MCF 10A (cell line): ENCODE measurements around the gene ZNF512. TPM values are rescaled to one million over a fixed set of nuclear protein-coding genes. Genes with fewer than 3 reads are reported as not detected.

Experiments used
- BruUV-seq: library from RNA; stranded (reverse); fragments of 400-500 nt; replicated peaks from 2 replicates; lab custom pipeline; 2021; lab: Mats Ljungman, UMichigan
- CTCF ChIA-PET: fragments of 300-600 bp; sonication (Branson Sonifier 250); formaldehyde crosslinking; extraction: SDS; loops from one replicate; lab custom pipeline; 2021; ENCODE audit warnings: antibody characterized with exemption, inconsistent platforms; lab: Yijun Ruan, JAX
- POLR2A ChIA-PET: fragments of 300-600, 350-650 bp; sonication (Branson Sonifier 250); formaldehyde crosslinking; extraction: SDS; loops from one replicate; lab custom pipeline; 2020; ENCODE audit warnings: antibody characterized with exemption, inconsistent platforms; lab: Yijun Ruan, JAX
- DNase-seq: peaks from one replicate; pipeline ENCODE4 v3.0.0-alpha.2; 2018; ENCODE audit not compliant: unreplicated experiment
- H3K27ac Mint-ChIP-seq: one replicate; pipeline ENCODE4 v1.8.0; 2022; ENCODE audit warnings: mild to moderate bottlenecking, low read depth, mixed read lengths; ENCODE audit not compliant: unreplicated experiment
- H3K27me3 Mint-ChIP-seq: one replicate; pipeline ENCODE4 v1.8.0; 2022; ENCODE audit warnings: mixed read lengths; ENCODE audit not compliant: insufficient read depth, unreplicated experiment
- H3K36me3 Mint-ChIP-seq: one replicate; pipeline ENCODE4 v1.8.0; 2022; ENCODE audit warnings: mild to moderate bottlenecking, moderate library complexity, mixed read lengths; ENCODE audit not compliant: insufficient read depth, unreplicated experiment
- H3K4me1 Mint-ChIP-seq: one replicate; pipeline ENCODE4 v1.8.0; 2022; ENCODE audit warnings: mixed read lengths; ENCODE audit not compliant: insufficient read depth, unreplicated experiment
- H3K4me3 Mint-ChIP-seq: one replicate; pipeline ENCODE4 v1.8.0; 2022; ENCODE audit warnings: mild to moderate bottlenecking, moderate library complexity, mixed read lengths; ENCODE audit not compliant: unreplicated experiment
- H3K9me3 Mint-ChIP-seq: one replicate; pipeline ENCODE4 v1.8.0; 2022; ENCODE audit warnings: mixed read lengths; ENCODE audit not compliant: unreplicated experiment
- intact Hi-C: fragments of 100-400 bp; cut with micrococcal nuclease; formaldehyde crosslinking; loops from 2 replicates; pipeline ENCODE4 v1.14.1; 2022
- total RNA-seq: library from RNA; stranded (reverse); gene quantifications from 2 replicates; pipeline ENCODE4 v1.2.3, GENCODE V29; 2022
- TF ChIP-seq, protein P1 (sequence below): fragments of 200-600 bp; IDR thresholded peaks from one replicate; pipeline ENCODE4 v1.8.0; 2022; ENCODE audit warnings: antibody characterized with exemption, mild to moderate bottlenecking; ENCODE audit not compliant: unreplicated experiment

Gene ZNF512
- total RNA-seq, 1 experiment from 2014 or later: 19.9 TPM

- BruUV-seq: no TSS peak
- CTCF ChIA-PET: no interaction called here
- H3K9me3 Mint-ChIP-seq: no peaks in the 10 kb centered on the region
- POLR2A ChIA-PET: interaction anchor here (0.8 to 1.1 kb wide), 2 partner anchors 11 to 23 kb away, joined by 3 read pairs; partner anchors contain the start of genes CCDC121, GPN1, SLC4A1AP and SUPT7L
- intact Hi-C loops: no loop called here
- no peak overlapping the region for H3K27ac Mint-ChIP-seq
- DNase-seq: no peak
- TF ChIP-seq, protein P1, sequence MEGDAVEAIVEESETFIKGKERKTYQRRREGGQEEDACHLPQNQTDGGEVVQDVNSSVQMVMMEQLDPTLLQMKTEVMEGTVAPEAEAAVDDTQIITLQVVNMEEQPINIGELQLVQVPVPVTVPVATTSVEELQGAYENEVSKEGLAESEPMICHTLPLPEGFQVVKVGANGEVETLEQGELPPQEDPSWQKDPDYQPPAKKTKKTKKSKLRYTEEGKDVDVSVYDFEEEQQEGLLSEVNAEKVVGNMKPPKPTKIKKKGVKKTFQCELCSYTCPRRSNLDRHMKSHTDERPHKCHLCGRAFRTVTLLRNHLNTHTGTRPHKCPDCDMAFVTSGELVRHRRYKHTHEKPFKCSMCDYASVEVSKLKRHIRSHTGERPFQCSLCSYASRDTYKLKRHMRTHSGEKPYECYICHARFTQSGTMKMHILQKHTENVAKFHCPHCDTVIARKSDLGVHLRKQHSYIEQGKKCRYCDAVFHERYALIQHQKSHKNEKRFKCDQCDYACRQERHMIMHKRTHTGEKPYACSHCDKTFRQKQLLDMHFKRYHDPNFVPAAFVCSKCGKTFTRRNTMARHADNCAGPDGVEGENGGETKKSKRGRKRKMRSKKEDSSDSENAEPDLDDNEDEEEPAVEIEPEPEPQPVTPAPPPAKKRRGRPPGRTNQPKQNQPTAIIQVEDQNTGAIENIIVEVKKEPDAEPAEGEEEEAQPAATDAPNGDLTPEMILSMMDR: no peak
- H3K4me3 Mint-ChIP-seq: no peak overlapping the region
- H3K36me3 Mint-ChIP-seq: peaks cover 84% of the 10 kb centered on the region
- no peaks in the 10 kb centered on the region for H3K27me3 Mint-ChIP-seq
- H3K4me1 Mint-ChIP-seq: peaks cover 25% of the 10 kb centered on the region
Observed at GRCh38 chr2:27652341-27652740, 69.5 kb downstream of the ZNF512 start.

- H3K4me3 Mint-ChIP-seq: no peak overlapping the region
- H3K27me3 Mint-ChIP-seq: no peaks in the 10 kb centered on the region
- peaks cover 84% of the 10 kb centered on the region for H3K36me3 Mint-ChIP-seq
- ChIA-PET CTCF (no interaction called here), POLR2A (interaction anchor here (0.8 to 1.1 kb wide), 2 partner anchors 11 to 23 kb away, joined by 3 read pairs; partner anchors contain the start of genes CCDC121, GPN1, SLC4A1AP and SUPT7L)
- H3K9me3 Mint-ChIP-seq: no peaks in the 10 kb centered on the region
- peaks cover 25% of the 10 kb centered on the region for H3K4me1 Mint-ChIP-seq
- TF ChIP-seq, protein P1: no peak
- no TSS peak for BruUV-seq
- no peak for DNase-seq
- no peak overlapping the region for H3K27ac Mint-ChIP-seq
- intact Hi-C loops: no loop called here
Observed at GRCh38 chr2:27652790-27653189, 69.9 kb downstream of the ZNF512 start.

DNA sequence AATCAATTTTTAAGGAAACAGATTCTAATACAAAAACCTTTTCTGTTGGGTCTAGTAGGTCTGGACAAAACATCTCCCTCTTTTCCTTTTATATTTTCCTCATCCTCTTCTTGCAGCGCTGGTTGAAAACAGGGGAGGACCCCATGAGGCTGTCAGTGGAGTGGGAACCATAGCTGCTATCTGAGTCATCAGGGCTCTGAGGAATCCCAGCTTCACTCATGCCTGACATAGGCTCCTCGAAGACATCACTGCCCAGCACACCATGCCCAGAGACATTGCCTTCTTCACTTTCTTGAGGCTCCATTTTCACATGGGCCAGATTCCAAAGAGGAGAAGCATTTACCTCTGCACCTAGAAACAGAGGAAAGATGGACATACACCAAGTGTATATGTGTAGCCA, 70.6 kb downstream of the ZNF512 start:
- no peaks in the 10 kb centered on the region for H3K27me3 Mint-ChIP-seq
- BruUV-seq: no TSS peak
- H3K9me3 Mint-ChIP-seq: no peaks in the 10 kb centered on the region
- TF ChIP-seq, protein P1: no peak
- ChIA-PET POLR2A (interaction anchor here (1.1 kb wide), 1 partner anchor 10 kb away, joined by 3 read pairs; the partner anchor contains the start of genes SLC4A1AP and SUPT7L), CTCF (no interaction called here)
- no peak overlapping the region for H3K27ac Mint-ChIP-seq
- intact Hi-C loops: no loop called here
- DNase-seq: no peak
- H3K4me1 Mint-ChIP-seq: peaks cover 25% of the 10 kb centered on the region
- no peak overlapping the region for H3K4me3 Mint-ChIP-seq
- H3K36me3 Mint-ChIP-seq: peaks cover 81% of the 10 kb centered on the region

GRCh38 chr2:27655155-27655951, 72.5 kb downstream of the ZNF512 start:
- no TSS peak for BruUV-seq

More at GRCh38 chr2:27655155-27655951, 72.5 kb downstream of the ZNF512 start:
- POLR2A ChIA-PET: interaction anchor here (0.9 to 2.0 kb wide), 3 partner anchors 8 to 26 kb away, joined by 3 to 7 read pairs (median 6); partner anchors contain the start of genes SLC4A1AP and SUPT7L
- intact Hi-C loops: no loop called here
- CTCF ChIA-PET: interaction anchor here (0.6 kb wide), 1 partner anchor 228 kb away, joined by 3 read pairs; no protein-coding TSS in a partner anchor
- Mint-ChIP-seq H3K4me3 (no peak overlapping the region), H3K27ac (no peak overlapping the region), H3K9me3 (no peaks in the 10 kb centered on the region), H3K27me3 (no peaks in the 10 kb centered on the region), H3K36me3 (peaks cover 81% of the 10 kb centered on the region), H3K4me1 (peaks cover 31% of the 10 kb centered on the region)
- peak; percentile 59 for DNase-seq
- TF ChIP-seq, protein P1: no peak
